ENCODE results near the gene ELL2. TPM values are rescaled to one million over a fixed set of nuclear protein-coding genes. Genes with fewer than 3 reads are reported as not detected.
"Not testable (repeated sequence)": the region's sequence is repeated elsewhere in the genome, so short reads cannot be mapped to it uniquely, and the experiment has no call there.

Gene ELL2
- polyA plus RNA-seq, 1 experiment: 58.9 TPM

DNA sequence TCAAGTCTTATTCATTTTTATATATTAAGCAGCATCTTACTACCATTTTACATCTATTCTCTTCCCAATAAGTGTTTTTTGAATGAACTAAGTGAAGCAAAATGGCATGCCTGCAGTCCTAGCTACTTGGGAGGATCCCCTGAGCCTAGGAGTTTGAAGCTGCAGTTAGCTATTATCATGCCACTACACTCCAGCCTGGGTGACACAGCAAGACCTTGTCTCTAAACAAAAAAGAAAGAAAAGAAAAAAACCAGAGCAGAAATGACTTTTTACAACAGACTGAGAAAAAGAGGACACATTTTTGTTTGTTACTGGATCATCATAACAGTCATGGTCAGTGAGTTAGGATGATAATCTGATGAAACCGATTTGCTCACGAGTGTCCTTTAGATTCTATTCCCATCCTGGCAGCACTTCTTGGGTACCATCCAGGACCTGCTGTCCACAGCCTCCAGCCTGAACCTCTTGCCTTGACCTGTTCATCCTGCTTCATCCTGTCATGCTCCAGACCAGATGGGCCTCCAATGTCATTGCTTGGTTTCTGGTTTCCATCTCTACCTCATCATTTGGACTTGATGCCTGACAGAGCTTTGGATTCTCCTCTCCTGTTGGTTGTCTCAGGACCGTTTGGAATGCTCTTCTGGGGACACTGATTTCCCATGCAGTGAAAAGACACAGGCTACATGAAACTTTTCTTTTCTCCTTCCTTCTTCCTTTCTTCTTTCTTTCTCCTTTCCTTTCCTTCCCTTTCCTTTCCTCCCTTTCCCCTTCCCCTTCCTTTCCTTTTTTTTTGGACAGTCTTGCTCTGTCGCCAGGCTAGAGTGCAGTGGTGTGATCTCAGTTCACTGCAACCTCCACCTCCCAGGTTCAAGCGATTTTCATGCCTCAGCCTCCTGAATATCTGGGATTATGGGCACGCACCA, 89.0 kb downstream of the ELL2 start:
- TF ChIP-seq, protein P1, sequence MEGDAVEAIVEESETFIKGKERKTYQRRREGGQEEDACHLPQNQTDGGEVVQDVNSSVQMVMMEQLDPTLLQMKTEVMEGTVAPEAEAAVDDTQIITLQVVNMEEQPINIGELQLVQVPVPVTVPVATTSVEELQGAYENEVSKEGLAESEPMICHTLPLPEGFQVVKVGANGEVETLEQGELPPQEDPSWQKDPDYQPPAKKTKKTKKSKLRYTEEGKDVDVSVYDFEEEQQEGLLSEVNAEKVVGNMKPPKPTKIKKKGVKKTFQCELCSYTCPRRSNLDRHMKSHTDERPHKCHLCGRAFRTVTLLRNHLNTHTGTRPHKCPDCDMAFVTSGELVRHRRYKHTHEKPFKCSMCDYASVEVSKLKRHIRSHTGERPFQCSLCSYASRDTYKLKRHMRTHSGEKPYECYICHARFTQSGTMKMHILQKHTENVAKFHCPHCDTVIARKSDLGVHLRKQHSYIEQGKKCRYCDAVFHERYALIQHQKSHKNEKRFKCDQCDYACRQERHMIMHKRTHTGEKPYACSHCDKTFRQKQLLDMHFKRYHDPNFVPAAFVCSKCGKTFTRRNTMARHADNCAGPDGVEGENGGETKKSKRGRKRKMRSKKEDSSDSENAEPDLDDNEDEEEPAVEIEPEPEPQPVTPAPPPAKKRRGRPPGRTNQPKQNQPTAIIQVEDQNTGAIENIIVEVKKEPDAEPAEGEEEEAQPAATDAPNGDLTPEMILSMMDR (IDR thresholded peaks at IDR 0.05; ENCODE audit: insufficient read depth, low read depth, low read length): no peak
- ChIA-PET CTCF (interaction anchor here (0.7 kb wide), 1 partner anchor 678 kb away, joined by 4 read pairs; no protein-coding TSS in a partner anchor), POLR2A (no interaction called here)
- no peak overlapping the region for H3K4me3 ChIP-seq (ENCODE audit: low read depth, low read length)
- H3K27me3 ChIP-seq (ENCODE audit: control insufficient read depth, insufficient read depth, low read length): no peaks in the 10 kb centered on the region
- H3K36me3 ChIP-seq (ENCODE audit: control insufficient read depth, insufficient read depth, low read length): no peaks in the 10 kb centered on the region
- DNase-seq (ENCODE audit: low read depth): no peak

- ChIA-PET POLR2A (no interaction called here), CTCF (interaction anchor here (0.6 kb wide), 1 partner anchor 9 kb away, joined by 3 read pairs; no protein-coding TSS in a partner anchor)
- no peak for DNase-seq (ENCODE audit: low read depth)
- Histone ChIP-seq H3K36me3 (ENCODE audit: control insufficient read depth, insufficient read depth, low read length) (no peaks in the 10 kb centered on the region), H3K27me3 (ENCODE audit: control insufficient read depth, insufficient read depth, low read length) (no peaks in the 10 kb centered on the region), H3K4me3 (ENCODE audit: low read depth, low read length) (no peak overlapping the region)
- TF ChIP-seq, protein P1 (IDR thresholded peaks at IDR 0.05; ENCODE audit: insufficient read depth, low read depth, low read length): no peak
Measured at GRCh38 chr5:95871146-95871806, 90.4 kb downstream of the ELL2 start.

DNA sequence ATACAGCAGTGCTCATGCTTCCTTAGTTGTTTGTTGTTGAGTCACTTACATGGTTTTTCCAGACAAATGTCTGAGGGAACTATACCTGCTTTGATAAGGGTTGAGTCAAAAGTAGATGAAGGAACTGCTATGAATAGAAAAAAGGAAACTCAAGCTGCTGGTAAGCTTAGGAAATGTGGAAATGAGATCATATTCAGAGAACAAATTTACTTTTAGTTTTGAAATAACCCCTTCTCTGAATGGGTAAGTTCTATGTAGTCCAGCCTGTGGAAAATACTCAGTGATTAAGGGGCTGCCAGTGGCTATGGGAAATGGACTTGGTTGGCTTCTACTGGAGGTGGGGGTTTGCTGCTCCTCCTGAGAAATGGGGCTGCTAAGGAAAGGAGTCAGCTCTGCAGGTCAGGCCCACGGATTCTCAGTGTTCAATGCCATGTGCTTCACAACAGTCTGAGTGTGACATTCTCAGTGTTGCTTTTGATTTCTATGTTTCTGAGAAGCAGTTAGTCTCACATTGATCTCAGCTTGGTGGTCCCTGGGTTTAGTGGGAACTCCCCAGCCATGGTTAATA, 91.5 kb downstream of the ELL2 start:
- H3K27me3 ChIP-seq (ENCODE audit: control insufficient read depth, insufficient read depth, low read length): no peaks in the 10 kb centered on the region
- TF ChIP-seq, protein P1 (IDR thresholded peaks at IDR 0.05; ENCODE audit: insufficient read depth, low read depth, low read length): no peak
- no peaks in the 10 kb centered on the region for H3K36me3 ChIP-seq (ENCODE audit: control insufficient read depth, insufficient read depth, low read length)
- DNase-seq (ENCODE audit: low read depth): no peak
- ChIA-PET CTCF (no interaction called here), POLR2A (interaction anchor here (0.7 kb wide), 1 partner anchor 93 kb away, joined by 3 read pairs; no protein-coding TSS in a partner anchor)
- H3K4me3 ChIP-seq (ENCODE audit: low read depth, low read length): no peak overlapping the region

DNA sequence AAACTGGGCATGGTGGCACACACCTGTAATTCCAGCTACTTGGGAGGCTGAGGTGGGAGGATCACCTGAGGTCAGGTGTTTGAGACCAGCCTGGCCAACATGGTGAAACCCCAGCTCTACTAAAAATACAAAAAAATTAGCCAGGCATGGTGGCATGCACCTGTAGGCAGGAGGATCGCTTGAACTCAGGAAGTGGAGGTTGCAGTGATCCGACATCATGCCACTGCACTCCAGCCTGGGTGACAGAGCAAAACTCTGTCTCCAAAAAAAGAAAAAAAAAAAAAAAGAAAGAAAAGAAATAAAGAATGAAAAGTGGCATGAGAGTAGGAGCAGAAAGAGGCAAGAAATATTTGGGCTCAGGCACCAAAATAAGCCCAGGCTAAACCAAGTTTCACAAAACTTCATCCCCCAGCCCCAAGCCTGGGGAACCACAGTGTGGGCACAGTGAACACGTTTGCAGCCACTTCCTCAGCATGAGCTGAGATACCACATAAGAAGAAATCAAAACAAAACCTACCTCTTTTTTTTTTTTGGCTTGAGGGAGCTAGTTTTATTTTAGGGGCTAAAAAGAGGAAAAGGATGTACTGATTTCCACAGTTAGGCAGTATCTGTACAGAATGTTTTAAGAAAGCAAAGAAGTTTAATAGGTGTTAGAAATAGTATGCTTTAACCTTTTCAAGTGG, 92.3 kb downstream of the ELL2 start:
- DNase-seq (ENCODE audit: low read depth); CTCF ChIA-PET; H3K27me3 ChIP-seq (ENCODE audit: control insufficient read depth, insufficient read depth, low read length); H3K36me3 ChIP-seq (ENCODE audit: control insufficient read depth, insufficient read depth, low read length); H3K4me3 ChIP-seq (ENCODE audit: low read depth, low read length): not testable (repeated sequence)
- POLR2A ChIA-PET: interaction anchor here (0.7 kb wide), 1 partner anchor 94 kb away, joined by 3 read pairs; no protein-coding TSS in a partner anchor

GRCh38 chr5:95868136-95868535, 93.5 kb downstream of the ELL2 start:
- no peak overlapping the region for H3K4me3 ChIP-seq (ENCODE audit: low read depth, low read length)
- POLR2A ChIA-PET: no interaction called here

More at GRCh38 chr5:95868136-95868535, 93.5 kb downstream of the ELL2 start:
- H3K27me3 ChIP-seq (ENCODE audit: control insufficient read depth, insufficient read depth, low read length): no peaks in the 10 kb centered on the region
- TF ChIP-seq, protein P1 (IDR thresholded peaks at IDR 0.05; ENCODE audit: insufficient read depth, low read depth, low read length): no peak
- CTCF ChIA-PET: no interaction called here
- H3K36me3 ChIP-seq (ENCODE audit: control insufficient read depth, insufficient read depth, low read length): no peaks in the 10 kb centered on the region
- DNase-seq (ENCODE audit: low read depth): no peak

Measured in BJ (cell line).